ENCODE results near the gene FAT2.

The FAT2 gene

GRCh38 chr5:151553130-151553670, 37.9 kb downstream of the FAT2 start:
- no peak for DNase-seq (ENCODE audit: low read depth)

GRCh38 chr5:151551985-151552384, 39.1 kb downstream of the FAT2 start:
- no peak for DNase-seq (ENCODE audit: low read depth)

GRCh38 chr5:151550146-151550545, 41.0 kb downstream of the FAT2 start:
- DNase-seq (ENCODE audit: low read depth): no peak

GRCh38 chr5:151549713-151550112, 41.4 kb downstream of the FAT2 start:
- no peak for DNase-seq (ENCODE audit: low read depth)

- no peak for DNase-seq (ENCODE audit: low read depth)
Measured at GRCh38 chr5:151547364-151547763, 43.8 kb downstream of the FAT2 start.

- DNase-seq (ENCODE audit: low read depth): no peak
Measured at GRCh38 chr5:151541571-151541970, 49.6 kb downstream of the FAT2 start.
